Liver (tissue), 9 donors: ENCODE measurements around the gene ARHGEF26. TPM values are rescaled to one million over a fixed set of nuclear protein-coding genes. Genes with fewer than 3 reads are reported as not detected.

Experiments
- DNase-seq: peaks from one replicate; pipeline ENCODE4 v3.0.0-alpha.2; 2017; ENCODE audit warnings: low spot score
- H3K27ac ChIP-seq, 2 donors: one replicate each; pipeline ENCODE4 v1.7.0; 2013; ENCODE audit warnings: inconsistent platforms in 2 of 2, low read length in 2 of 2, control low read depth in 1 of 2, low read depth in 1 of 2, mild to moderate bottlenecking in 1 of 2
- H3K27me3 ChIP-seq, 4 donors: one replicate each; pipeline versions ENCODE4 v1.6.1 to v1.7.0; 2013; ENCODE audit warnings: low read length in 3 of 4, inconsistent platforms in 1 of 4, mild to moderate bottlenecking in 1 of 4, moderate library complexity in 1 of 4; ENCODE audit not compliant: control insufficient read depth in 4 of 4, insufficient read depth in 4 of 4
- H3K36me3 ChIP-seq, 4 donors: one replicate each; pipeline versions ENCODE4 v1.6.1 to v1.7.0; 2013; ENCODE audit warnings: low read length in 3 of 4, mild to moderate bottlenecking in 3 of 4, low read depth in 1 of 4, moderate library complexity in 1 of 4; ENCODE audit not compliant: control insufficient read depth in 4 of 4, insufficient read depth in 3 of 4
- H3K4me1 ChIP-seq, 4 donors: one replicate each; pipeline versions ENCODE4 v1.6.1 to v1.7.0; 2013; ENCODE audit warnings: low read length in 3 of 4, mild to moderate bottlenecking in 3 of 4, moderate library complexity in 1 of 4; ENCODE audit not compliant: control insufficient read depth in 4 of 4, insufficient read depth in 4 of 4
- H3K4me3 ChIP-seq, 3 donors: one replicate each; pipeline versions ENCODE4 v1.6.1 to v1.7.0; 2013; ENCODE audit warnings: low read length in 3 of 3, control low read depth in 1 of 3, low read depth in 1 of 3, mild to moderate bottlenecking in 1 of 3
- H3K9ac ChIP-seq, 2 donors: one replicate each; pipeline ENCODE4 v1.7.0; 2013; ENCODE audit warnings: low read length in 2 of 2, mild to moderate bottlenecking in 2 of 2, moderate library complexity in 2 of 2, control low read depth in 1 of 2, low read depth in 1 of 2
- H3K9me3 ChIP-seq, 4 donors: one replicate each; pipeline versions ENCODE4 v1.6.1 to v1.7.0; 2013; ENCODE audit warnings: low read length in 3 of 4; ENCODE audit not compliant: control insufficient read depth in 4 of 4
- CTCF ChIP-seq: fragments of 150-350 bp; IDR thresholded peaks from 2 replicates; pipeline ENCODE4 v1.5.1; 2017; ENCODE audit warnings: improper control_type of control experiment, low read depth, low read length; ENCODE audit not compliant: missing input control
- EGR1 ChIP-seq, 2 donors: IDR thresholded peaks; 2 replicates each; pipeline ENCODE4 v1.6.1; 2016 to 2018; ENCODE audit warnings: antibody characterized with exemption in 2 of 2, low read depth in 2 of 2
- FOXA1 ChIP-seq: IDR thresholded peaks from 2 replicates; pipeline ENCODE4 v1.6.1; 2016; ENCODE audit warnings: antibody characterized with exemption
- FOXA2 ChIP-seq: IDR thresholded peaks from 2 replicates; pipeline ENCODE4 v1.6.1; 2016; ENCODE audit warnings: antibody characterized with exemption
- GABPA ChIP-seq, 2 donors: IDR thresholded peaks in 1 of 2; conservative IDR thresholded peaks in 1 of 2; 2 replicates each; pipeline ENCODE4 v1.6.1; 2016; ENCODE audit warnings: antibody characterized with exemption in 2 of 2, mild to moderate bottlenecking in 1 of 2, moderate library complexity in 1 of 2
- HNF4A ChIP-seq, 2 donors: conservative IDR thresholded peaks; 2 replicates each; pipeline ENCODE4 v1.6.1; 2016; ENCODE audit warnings: antibody characterized with exemption in 2 of 2, mild to moderate bottlenecking in 2 of 2
- HNF4G ChIP-seq: IDR thresholded peaks from 2 replicates; pipeline ENCODE4 v1.6.1; 2016; ENCODE audit warnings: antibody characterized with exemption
- JUND ChIP-seq, 2 donors: IDR thresholded peaks; 2 replicates each; pipeline ENCODE4 v1.6.1; 2016; ENCODE audit warnings: antibody characterized with exemption in 2 of 2
- NR2F2 ChIP-seq: IDR thresholded peaks from 2 replicates; pipeline ENCODE4 v1.6.1; 2016; ENCODE audit warnings: antibody characterized with exemption
- RAD21 ChIP-seq, 2 donors: IDR thresholded peaks; 2 replicates each; pipeline ENCODE4 v1.6.1; 2016; ENCODE audit warnings: antibody characterized with exemption in 2 of 2, mild to moderate bottlenecking in 2 of 2
- REST ChIP-seq: IDR thresholded peaks from 2 replicates; pipeline ENCODE4 v1.6.1; 2016; ENCODE audit warnings: antibody characterized with exemption, mild to moderate bottlenecking
- RXRA ChIP-seq, 2 donors: IDR thresholded peaks; 2 replicates each; pipeline ENCODE4 v1.6.1; 2017 to 2018; ENCODE audit warnings: antibody characterized with exemption in 2 of 2, mild to moderate bottlenecking in 1 of 2
- SP1 ChIP-seq: IDR thresholded peaks from 2 replicates; pipeline ENCODE4 v1.6.1; 2018; ENCODE audit warnings: antibody characterized with exemption, mild to moderate bottlenecking
- TAF1 ChIP-seq: conservative IDR thresholded peaks from 2 replicates; pipeline ENCODE4 v1.6.1; 2016; ENCODE audit warnings: antibody characterized with exemption, mild to moderate bottlenecking
- YY1 ChIP-seq: IDR thresholded peaks from 2 replicates; pipeline ENCODE4 v1.6.1; 2016; ENCODE audit warnings: antibody characterized with exemption, mild to moderate bottlenecking
- ZBTB33 ChIP-seq: IDR thresholded peaks from 2 replicates; pipeline ENCODE4 v1.6.1; 2016; ENCODE audit warnings: antibody characterized with exemption
- WGBS: extraction: QIAGEN DNeasy Blood & Tissue Kit; methylation state at CpG from one replicate; pipeline ENCODE4 v1.1.7; 2013; 5-methylcytosine and 5-hydroxymethylcytosine counted together
- polyA plus RNA-seq, 2 donors: library from polyadenylated mRNA; stranded (reverse) in 1 of 2; unstranded in 1 of 2; fragments of 200-250 nt in 1 of 2; fragments of >200 nt in 1 of 2; fragmentation: Nextera tagmentation in 1 of 2; extraction: Ambion mirVana in 1 of 2; gene quantifications; one replicate each; pipeline versions ENCODE4 v1.2.1 to v1.2.3, GENCODE V29; 2013 to 2015
- total RNA-seq, 2 donors: library from RNA; depleted of rRNA; stranded (reverse); fragments of >200 nt; gene quantifications; one replicate each; pipeline ENCODE4 v1.2.3, GENCODE V29; 2014
- donor health status: healthy.
- donor health status: healthy.
- donor health status: healthy.
- donor health status: healthy.
- donor health status: healthy.

ARHGEF26 gene
- total and polyA plus RNA-seq, 4 donors: 1.4 to 27.9 (median 18.7) TPM

GRCh38 chr3:154081305-154081704 is 39.9 kb upstream of the ARHGEF26 start (continued):
- TF ChIP-seq FOXA1 (no peak), HNF4A (conservative IDR thresholded peaks at IDR 0.05) (peak; percentile 22 to 29)

- 99% methylated on average over 1 of the region's 1 CpG for WGBS
- H3K9me3 ChIP-seq: no peaks in the 10 kb centered on the region
- peaks cover 0 to 2% (median 0%) of the 10 kb centered on the region in 4 donors for H3K36me3 ChIP-seq
- H3K27me3 ChIP-seq: no peaks in the 10 kb centered on the region
- H3K9ac ChIP-seq: no peak overlapping the region
- H3K4me1 ChIP-seq: peaks cover 0 to 8% (median 3%) of the 10 kb centered on the region in 4 donors
- no peak overlapping the region for H3K27ac ChIP-seq
- no peak overlapping the region for H3K4me3 ChIP-seq
- DNase-seq: no peak
- TF ChIP-seq TAF1 (no peak), ZBTB33 (no peak), GABPA (IDR thresholded peaks at IDR 0.05 in 1 of 2, conservative IDR thresholded peaks at IDR 0.05 in 1 of 2) (no peak), NR2F2 (no peak), REST (no peak), JUND (IDR thresholded peaks at IDR 0.05) (no peak), RAD21 (IDR thresholded peaks at IDR 0.05) (no peak), HNF4G (no peak), CTCF (no peak), FOXA2 (no peak), RXRA (IDR thresholded peaks at IDR 0.05) (no peak), EGR1 (IDR thresholded peaks at IDR 0.05; ENCODE audit: low read depth in 2 of 2) (no peak), YY1 (no peak), FOXA1 (no peak)
These were observed 36.1 kb upstream of the ARHGEF26 start for GRCh38 chr3:154085071-154085470.

GRCh38 chr3:154085799-154086198 is 35.4 kb upstream of the ARHGEF26 start:
- no peak for DNase-seq
- H3K9me3 ChIP-seq: no peaks in the 10 kb centered on the region

More at GRCh38 chr3:154085799-154086198, 35.4 kb upstream of the ARHGEF26 start:
- WGBS: 93% methylated on average over 4 of the region's 4 CpGs
- H3K9ac ChIP-seq: no peak overlapping the region
- H3K4me1 ChIP-seq: peaks cover 0 to 8% (median 3%) of the 10 kb centered on the region in 4 donors
- TF ChIP-seq TAF1 (no peak), SP1 (no peak), RXRA (IDR thresholded peaks at IDR 0.05) (no peak), YY1 (no peak), HNF4A (conservative IDR thresholded peaks at IDR 0.05) (no peak)
- no peak overlapping the region for H3K27ac ChIP-seq
- H3K27me3 ChIP-seq: no peaks in the 10 kb centered on the region
- peaks cover 0 to 2% (median 0%) of the 10 kb centered on the region in 4 donors for H3K36me3 ChIP-seq
- no peak overlapping the region for H3K4me3 ChIP-seq
